ENCODE measurements around the gene KLK6.
"Not testable (repeated sequence)": the region's sequence is repeated elsewhere in the genome, so short reads cannot be mapped to it uniquely, and the experiment has no call there.

KLK6 gene

GRCh38 chr19:50984416-50984815 is 15.0 kb upstream of the KLK6 start:
- DNase-seq, result not testable (repeated sequence)

GRCh38 chr19:50983625-50984292 is 14.4 kb upstream of the KLK6 start, which contains the start of gene KLK7:
TSS of gene KLK7 (minus strand) at chr19:50983917. CDS start at chr19:50982399, 1,518 bp downstream.
- DNase-seq, result no peak

- DNase-seq, result no peak
Measured at GRCh38 chr19:50982186-50982585, 12.8 kb upstream of the KLK6 start.

DNA sequence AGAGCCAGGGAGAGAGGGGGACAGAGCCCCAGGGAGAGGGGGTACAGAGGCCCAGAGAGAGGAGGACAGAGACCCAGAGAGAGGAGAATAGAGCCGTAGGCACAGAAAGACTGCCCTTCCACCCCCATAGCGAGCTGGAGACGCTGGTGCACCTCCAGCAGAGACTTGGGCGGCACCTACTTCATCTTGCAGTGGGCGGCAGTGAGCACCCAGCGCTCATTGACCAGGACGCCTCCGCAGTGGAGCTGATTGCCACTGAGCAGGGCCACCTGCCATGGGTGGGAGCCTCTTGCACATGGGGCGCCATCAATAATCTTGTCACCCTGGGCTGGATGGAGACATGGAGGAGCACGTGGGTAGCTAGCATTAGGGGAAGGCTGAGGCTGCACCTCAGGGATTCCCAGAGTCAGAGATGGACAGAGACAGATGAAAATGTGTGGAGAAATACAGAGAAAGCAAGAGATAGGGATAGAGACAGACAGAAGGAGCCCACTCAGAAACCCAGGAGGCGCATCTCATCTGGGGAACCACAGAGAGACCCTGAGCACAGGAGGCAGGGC is 12.3 kb upstream of the KLK6 start:
- DNase-seq, result no peak

DNA sequence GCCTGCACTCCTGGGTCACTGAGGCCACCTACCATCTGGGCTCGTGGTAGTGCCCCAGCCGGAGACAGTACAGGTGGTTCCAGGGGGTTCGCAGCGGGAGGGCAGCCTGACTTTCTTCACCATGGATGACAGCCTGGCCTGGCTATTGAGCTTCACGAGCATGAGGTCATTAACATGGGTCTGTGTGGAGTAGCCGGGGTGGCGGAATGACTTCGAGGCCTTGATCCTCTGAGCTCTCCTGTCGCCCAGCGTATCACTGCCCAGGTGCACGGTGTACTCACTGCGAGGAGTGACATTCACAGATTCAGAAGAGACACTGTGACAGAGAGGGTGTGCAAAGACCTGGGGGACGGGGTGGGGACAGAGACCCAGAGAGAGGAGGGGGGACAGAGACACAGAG is 10.8 kb upstream of the KLK6 start:
- no peak for DNase-seq

DNA sequence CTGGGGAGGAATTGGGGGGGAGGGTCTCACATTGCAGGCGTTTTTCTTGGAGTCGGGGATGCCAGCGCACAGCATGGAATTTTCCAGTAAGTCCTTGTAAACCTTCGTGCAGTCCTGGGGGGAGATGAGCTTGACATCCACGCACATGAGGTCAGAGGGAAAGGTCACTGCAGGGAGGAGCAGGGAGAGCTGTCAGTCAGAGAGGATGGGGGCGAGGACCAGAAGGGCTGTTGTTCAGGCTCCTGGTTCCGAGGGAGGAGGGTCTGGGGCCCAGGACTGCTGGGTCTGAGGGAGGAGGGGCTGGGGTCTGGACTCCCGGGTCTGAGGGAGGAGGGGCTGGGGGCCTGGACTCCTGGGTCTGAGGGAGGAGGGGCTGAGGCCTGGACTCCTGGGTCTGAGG is 10.4 kb upstream of the KLK6 start:
- no peak for DNase-seq

DNA sequence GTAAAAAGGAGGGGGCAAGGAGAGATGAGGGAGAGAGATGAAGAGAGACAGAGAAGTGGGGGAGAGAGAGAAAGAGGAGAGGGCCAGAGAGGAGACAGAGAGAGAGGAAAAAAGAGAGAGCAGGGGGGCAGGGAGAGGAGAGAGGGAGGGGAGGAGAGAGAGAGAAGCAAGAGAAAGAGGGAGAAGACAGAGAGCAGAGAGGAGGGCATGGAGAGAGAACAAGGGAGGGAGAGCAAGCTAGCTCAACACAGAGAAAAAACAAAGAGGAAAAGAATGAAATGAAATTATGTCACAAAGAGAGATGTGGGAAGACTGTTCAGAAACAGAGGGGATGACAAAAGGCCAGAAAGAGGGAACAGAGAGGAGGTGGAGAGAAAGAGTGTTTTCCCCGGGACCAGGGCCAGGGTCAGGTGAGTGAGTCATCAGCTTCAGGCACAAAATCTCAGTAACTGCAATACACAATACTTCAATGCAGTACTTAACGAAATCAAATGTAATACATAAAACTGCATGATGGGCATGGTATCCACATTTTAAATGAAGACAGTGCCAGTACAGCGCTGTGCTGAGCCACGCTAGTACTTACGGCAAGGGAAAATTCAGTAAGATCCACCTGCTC is 9.5 kb upstream of the KLK6 start:
- no peak for DNase-seq

GRCh38 chr19:50977626-50978025 is 8.2 kb upstream of the KLK6 start:
- DNase-seq, result no peak

DNA sequence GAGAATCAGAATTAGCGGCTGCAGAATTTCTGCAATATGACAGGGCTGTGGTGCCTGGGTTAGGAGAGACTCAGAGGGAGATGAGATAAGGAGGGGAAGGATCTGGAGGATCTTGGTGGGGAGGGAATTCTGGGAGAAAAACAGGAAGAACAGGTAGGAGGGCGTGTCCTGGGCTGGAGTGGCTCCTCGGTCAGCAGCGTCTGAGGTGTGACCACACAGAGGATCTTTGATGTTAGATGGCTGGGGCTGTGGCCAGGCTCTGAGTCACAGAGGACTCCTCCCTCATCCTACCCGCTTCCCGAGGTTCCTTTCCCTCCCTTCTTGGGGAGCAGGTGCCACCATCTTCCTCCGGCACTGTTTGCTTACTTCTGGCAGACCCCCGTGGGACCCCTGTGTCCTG is 6.4 kb upstream of the KLK6 start:
- DNase-seq, result no peak

DNA sequence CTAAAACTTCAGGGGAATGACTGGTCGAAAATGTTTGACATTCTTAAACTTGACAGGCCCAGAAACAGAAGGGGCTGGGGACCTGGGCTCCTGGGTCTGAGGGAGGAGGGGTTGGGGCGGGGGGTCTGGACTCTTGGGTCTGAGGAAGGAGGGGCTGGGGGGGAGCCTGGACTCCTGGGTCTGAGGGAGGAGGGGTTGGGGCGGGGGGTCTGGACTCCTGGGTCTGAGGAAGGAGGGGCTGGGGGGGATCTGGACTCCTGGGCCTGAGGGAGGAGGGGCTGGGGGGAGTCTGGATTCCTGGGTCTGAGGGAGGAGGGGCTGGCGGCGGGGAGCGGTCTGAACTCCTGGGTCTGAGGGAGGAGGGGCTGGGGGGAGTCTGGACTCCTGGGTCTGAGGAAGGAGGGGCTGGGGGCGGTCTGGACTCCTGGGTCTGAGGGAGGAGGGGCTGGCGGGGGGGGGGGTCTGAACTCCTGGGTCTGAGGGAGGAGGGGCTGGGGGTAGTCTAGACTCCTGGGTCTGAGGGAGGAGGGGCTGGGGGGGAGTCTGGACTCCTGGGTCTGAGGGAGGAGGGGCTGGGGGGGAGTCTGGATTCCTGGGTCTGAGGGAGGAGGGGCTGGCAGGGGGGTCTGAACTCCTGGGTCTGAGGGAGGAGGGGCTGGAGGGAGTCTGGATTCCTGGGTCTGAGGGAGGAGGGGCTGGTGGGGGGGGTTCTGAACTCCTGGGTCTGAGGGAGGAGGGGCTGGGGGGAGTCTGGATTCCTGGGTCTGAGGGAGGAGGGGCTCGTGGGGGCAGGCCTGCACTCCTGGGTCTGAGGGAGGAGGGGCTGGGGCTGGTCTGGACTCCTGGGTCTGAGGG is 5.5 kb upstream of the KLK6 start:
- no peak for DNase-seq

DNA sequence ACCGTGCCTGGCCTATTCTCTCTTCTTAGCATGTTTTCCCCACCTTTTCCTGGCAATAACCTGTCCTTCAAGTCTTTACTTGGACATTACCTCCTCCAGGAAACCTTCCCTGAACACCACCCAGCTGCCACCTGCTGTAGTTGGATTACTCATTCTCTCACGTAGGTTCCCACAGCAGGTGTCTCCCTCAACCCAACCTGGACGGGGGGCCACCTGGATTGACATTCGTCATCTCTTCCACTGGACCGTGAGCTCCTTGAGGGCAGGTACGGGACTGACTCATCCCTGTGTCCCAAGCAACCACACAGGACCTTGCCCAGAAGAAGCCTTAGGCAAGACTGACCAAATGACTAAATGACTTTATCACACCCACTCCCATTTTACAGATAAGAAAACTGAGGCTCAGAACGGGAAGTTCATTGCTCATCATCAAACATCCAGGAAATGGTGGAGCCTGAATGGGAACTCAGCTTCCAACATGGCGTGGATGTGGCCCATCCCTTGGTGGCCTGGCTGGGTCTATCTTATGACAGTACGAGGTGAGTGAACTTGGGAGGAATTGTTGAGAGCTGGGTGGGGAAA is 3.5 kb upstream of the KLK6 start:
- no peak for DNase-seq

GRCh38 chr19:50969810-50970209 is 419 bp upstream of the KLK6 start:
- DNase-seq, result not testable (repeated sequence)

- DNase-seq, result no peak
Measured at GRCh38 chr19:50968716-50969412, 527 bp downstream of the KLK6 start.

GRCh38 chr19:50967929-50968715 is 1.3 kb downstream of the KLK6 start:
- no peak for DNase-seq

GRCh38 chr19:50964266-50964665 is 5.1 kb downstream of the KLK6 start:
- no peak for DNase-seq

DNA sequence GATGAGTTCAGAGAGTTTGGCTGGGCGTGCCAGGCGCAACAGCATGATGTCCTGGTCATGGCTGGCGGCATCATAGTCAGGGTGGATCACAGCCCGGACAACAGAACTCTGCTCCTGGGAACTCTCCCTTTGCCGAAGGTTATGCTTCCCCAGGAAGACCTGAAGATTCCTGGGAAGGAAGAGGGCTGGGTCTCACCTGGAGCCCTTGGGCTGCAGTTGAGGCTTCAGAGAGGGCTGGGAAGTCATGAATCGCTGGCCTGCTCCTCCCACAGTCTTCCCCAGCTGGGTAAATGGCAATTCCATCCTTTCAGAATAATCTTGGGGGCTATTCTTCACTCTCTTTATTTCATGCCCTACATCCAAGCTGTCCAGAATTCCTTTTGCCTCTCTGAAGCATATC is 6.0 kb downstream of the KLK6 start:
- no peak for DNase-seq

- DNase-seq, result no peak
Measured at GRCh38 chr19:50962245-50962644, 7.1 kb downstream of the KLK6 start.

DNA sequence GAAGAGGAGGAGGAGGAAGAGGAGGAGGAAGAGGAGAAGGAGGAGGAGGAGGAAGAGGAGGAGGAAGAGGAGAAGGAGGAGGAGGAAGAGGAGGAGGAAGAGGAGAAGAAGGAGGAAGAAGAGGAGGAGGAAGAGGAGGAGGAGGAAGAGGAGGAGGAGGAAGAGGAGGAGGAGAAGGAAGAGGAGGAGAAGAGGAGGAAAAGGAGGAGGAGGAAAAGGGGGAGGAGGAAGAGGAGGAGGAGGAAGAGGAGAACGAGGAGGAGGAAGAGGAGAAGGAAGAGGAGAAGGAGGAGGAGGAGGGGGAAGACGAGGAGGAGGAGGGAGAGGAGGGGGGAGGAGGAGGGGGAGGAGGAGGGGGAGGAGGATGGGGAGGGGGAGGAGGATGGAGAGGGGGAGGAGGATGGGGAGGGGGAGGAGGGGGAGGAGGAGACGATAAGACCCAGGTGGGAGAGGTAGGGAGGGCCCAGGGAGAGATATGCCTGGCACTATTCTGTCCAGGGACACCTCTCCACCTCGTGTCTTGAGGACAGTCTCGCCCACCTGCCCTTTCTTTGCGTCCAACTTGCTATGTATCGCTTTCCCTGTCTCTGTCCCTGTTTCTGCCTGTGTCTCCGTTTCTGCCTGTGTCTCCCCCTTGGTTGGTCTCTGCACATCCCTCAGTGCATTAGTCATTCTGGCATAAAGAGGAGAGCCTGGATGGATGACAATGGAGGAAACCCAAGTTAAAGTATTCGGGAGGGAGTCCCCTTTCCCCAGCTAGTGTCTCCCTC is 9.5 kb downstream of the KLK6 start:
- no peak for DNase-seq

- no peak for DNase-seq
Measured at GRCh38 chr19:50957587-50957986, 11.8 kb downstream of the KLK6 start.

DNA sequence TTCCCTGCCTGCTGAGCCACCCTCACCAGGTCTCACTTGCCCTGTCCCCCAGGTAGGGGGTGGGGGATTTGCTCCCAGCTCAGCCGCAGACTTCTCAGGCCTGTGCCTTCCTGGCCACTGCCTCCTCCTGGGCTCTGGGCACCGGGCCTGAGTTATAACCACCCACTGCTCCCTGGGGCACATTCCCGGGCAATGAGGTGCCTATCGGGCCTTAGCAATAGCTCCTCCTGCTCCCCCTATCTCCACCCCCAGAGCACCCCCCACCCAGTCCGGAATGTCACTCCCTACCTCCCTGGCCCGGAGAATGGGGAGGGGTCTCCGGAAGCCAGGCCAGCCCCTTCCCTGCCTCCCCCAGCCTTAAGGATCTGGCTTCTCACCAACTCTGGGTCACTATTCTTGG is 16.5 kb downstream of the KLK6 start, which contains the start of gene KLK5:
Gene KLK5 (minus strand): TSS at position 129 of the 400 bp plus-strand sequence. CDS start 381 bp downstream, outside the sequence.
- DNase-seq, result no peak

DNA sequence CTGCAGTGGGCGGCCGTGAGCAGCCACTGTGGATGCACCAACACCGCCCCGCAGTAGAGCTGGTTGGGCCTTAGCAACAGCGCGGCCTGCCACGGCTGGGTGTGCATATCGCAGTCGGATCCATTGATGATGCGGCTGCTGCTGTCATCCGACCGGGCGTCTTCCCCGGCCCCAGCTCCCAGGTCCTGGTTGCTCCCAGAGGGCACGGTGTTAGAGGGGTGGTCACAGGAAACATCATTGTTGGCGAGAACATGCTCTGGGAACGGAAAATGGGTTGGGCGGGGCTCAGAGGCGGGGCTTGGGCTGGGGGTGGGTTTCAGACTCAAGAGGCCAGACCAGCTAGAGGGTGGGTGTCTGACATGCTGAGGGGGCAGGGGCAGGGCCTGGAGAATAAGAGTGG is 19.5 kb downstream of the KLK6 start:
- no peak for DNase-seq
